Neural progenitor cell (in vitro differentiated cells): Measurements from ENCODE around the gene ATXN7. TPM values are rescaled to one million over a fixed set of nuclear protein-coding genes. Genes with fewer than 3 reads are reported as not detected.

Source experiments
- DNase-seq: peaks from one replicate; pipeline ENCODE4 v3.0.0-alpha.2; 2016; ENCODE audit warnings: low spot score
- H2AFZ ChIP-seq: fragments of 200-600 bp; sonication (generic); replicated peaks from 2 replicates; pipeline ENCODE4 v1.6.1; 2016; ENCODE audit warnings: antibody characterized with exemption
- H3F3A ChIP-seq: fragments of 200-600 bp; sonication (generic); 2 replicates; pipeline ENCODE4 v1.6.1; 2016; ENCODE audit warnings: antibody characterized with exemption, low read depth
- H3K27ac ChIP-seq: fragments of 200-600 bp; sonication (generic); 2 replicates; pipeline ENCODE4 v1.5.1; 2016; ENCODE audit warnings: mild to moderate bottlenecking
- H3K27me3 ChIP-seq: fragments of 200-600 bp; sonication (generic); 2 replicates; pipeline ENCODE4 v1.6.1; 2016; ENCODE audit warnings: mild to moderate bottlenecking, moderate library complexity
- H3K36me3 ChIP-seq: fragments of 200-600 bp; sonication (generic); 2 replicates; pipeline ENCODE4 v1.5.1; 2016
- H3K4me1 ChIP-seq: fragments of 200-600 bp; sonication (generic); 2 replicates; pipeline ENCODE4 v1.6.1; 2016; ENCODE audit warnings: mixed run types
- H3K4me2 ChIP-seq: fragments of 200-600 bp; sonication (generic); 2 replicates; pipeline ENCODE4 v1.6.1; 2016
- H3K4me3 ChIP-seq: fragments of 200-600 bp; sonication (generic); 2 replicates; pipeline ENCODE4 v1.5.1; 2016
- H3K79me2 ChIP-seq: fragments of 200-600 bp; sonication (generic); 2 replicates; pipeline ENCODE4 v1.6.1; 2016; ENCODE audit warnings: low read depth
- H3K9ac ChIP-seq: fragments of 200-600 bp; sonication (generic); 2 replicates; pipeline ENCODE4 v1.6.1; 2016
- H3K9me3 ChIP-seq: fragments of 200-600 bp; sonication (generic); 2 replicates; pipeline ENCODE4 v1.5.1; 2016; ENCODE audit warnings: low read depth
- H4K20me1 ChIP-seq: fragments of 200-600 bp; sonication (generic); 2 replicates; pipeline ENCODE4 v1.6.1; 2016; ENCODE audit warnings: low read depth
- H3K27ac Mint-ChIP-seq: 3 replicates; pipeline ENCODE4 v1.8.0; 2021; ENCODE audit warnings: mixed read lengths
- H3K27me3 Mint-ChIP-seq: 2 replicates; pipeline ENCODE4 v1.8.0; 2022; ENCODE audit warnings: low read depth, mild to moderate bottlenecking, inconsistent platforms, moderate library complexity, mixed read lengths; ENCODE audit not compliant: insufficient read depth
- H3K36me3 Mint-ChIP-seq: 3 replicates; pipeline ENCODE4 v1.8.0; 2021; ENCODE audit warnings: mixed read lengths
- H3K4me1 Mint-ChIP-seq: 3 replicates; pipeline ENCODE4 v1.8.0; 2021; ENCODE audit warnings: mixed read lengths
- H3K4me3 Mint-ChIP-seq: 3 replicates; pipeline ENCODE4 v1.8.0; 2021; ENCODE audit warnings: mild to moderate bottlenecking, moderate library complexity, mixed read lengths
- H3K9me3 Mint-ChIP-seq: 3 replicates; pipeline ENCODE4 v1.8.0; 2020; ENCODE audit warnings: mixed read lengths
- CTCF ChIP-seq: fragments of 200-600 bp; sonication (generic); IDR thresholded peaks from 2 replicates; pipeline ENCODE4 v1.5.1; 2017; ENCODE audit warnings: antibody characterized with exemption, mild to moderate bottlenecking
- EZH2 ChIP-seq: fragments of 200-600 bp; sonication (generic); IDR thresholded peaks from 2 replicates; pipeline ENCODE4 v1.6.1; 2017; ENCODE audit warnings: antibody characterized with exemption, mild to moderate bottlenecking, moderate library complexity
- EZH2phosphoT487 ChIP-seq: fragments of 200-600 bp; sonication (generic); IDR thresholded peaks from 2 replicates; pipeline ENCODE4 v1.6.1; 2017; ENCODE audit warnings: antibody characterized with exemption
- total RNA-seq: library from RNA; depleted of rRNA; stranded (reverse); fragments of >200 nt; gene quantifications from 2 replicates; pipeline ENCODE4 v1.2.3, GENCODE V29; 2015; ENCODE audit warnings: low replicate concordance

The ATXN7 gene
- total RNA-seq, 1 donor from 2014 or later = 30.4 TPM

GRCh38 chr3:64003589-64003988, 139.9 kb downstream of the ATXN7 start:
- TF ChIP-seq EZH2 (no peak), EZH2phosphoT487 (no peak), CTCF (no peak)
- no peak for DNase-seq
- Histone ChIP-seq H4K20me1 (peaks cover 8% of the 10 kb centered on the region), H3K27ac (no peak overlapping the region), H3K36me3 (peaks cover 16% of the 10 kb centered on the region), H3K79me2 (no peaks in the 10 kb centered on the region), H3K9me3 (no peaks in the 10 kb centered on the region), H3K4me3 (no peak overlapping the region), H3K4me1 (peaks cover 3% of the 10 kb centered on the region), H2AFZ (no peak overlapping the region), H3K27me3 (no peaks in the 10 kb centered on the region), H3F3A (peaks cover 16% of the 10 kb centered on the region), H3K9ac (no peak overlapping the region), H3K4me2 (no peak overlapping the region)
- no peak overlapping the region for H3K4me3 Mint-ChIP-seq
- no peaks in the 10 kb centered on the region for H3K4me1 Mint-ChIP-seq
- H3K27ac Mint-ChIP-seq = no peak overlapping the region
- peaks cover 19% of the 10 kb centered on the region for H3K36me3 Mint-ChIP-seq
- H3K27me3 Mint-ChIP-seq = no peaks in the 10 kb centered on the region
- no peaks in the 10 kb centered on the region for H3K9me3 Mint-ChIP-seq

GRCh38 chr3:64008017-64008416, 144.3 kb downstream of the ATXN7 start:
- H3K27ac Mint-ChIP-seq = no peak overlapping the region
- no peak for TF ChIP-seq CTCF
- no peak for TF ChIP-seq EZH2
- TF ChIP-seq EZH2phosphoT487 = no peak

GRCh38 chr3:64008487-64009351, 145.1 kb downstream of the ATXN7 start:
- DNase-seq = no peak
- H3K27ac Mint-ChIP-seq = no peak overlapping the region
- Histone ChIP-seq H3K9ac (no peak overlapping the region), H3K79me2 (peaks cover 6% of the 10 kb centered on the region), H3K4me2 (no peak overlapping the region), H3K4me1 (no peaks in the 10 kb centered on the region), H4K20me1 (peaks cover 14% of the 10 kb centered on the region), H3F3A (peaks cover 3% of the 10 kb centered on the region), H3K4me3 (no peak overlapping the region), H3K27ac (no peak overlapping the region), H3K9me3 (no peaks in the 10 kb centered on the region), H2AFZ (no peak overlapping the region), H3K36me3 (peaks cover 30% of the 10 kb centered on the region), H3K27me3 (no peaks in the 10 kb centered on the region)
- peaks cover 26% of the 10 kb centered on the region for H3K36me3 Mint-ChIP-seq
- H3K9me3 Mint-ChIP-seq = no peaks in the 10 kb centered on the region
- no peak for TF ChIP-seq EZH2
- no peak for TF ChIP-seq EZH2phosphoT487
- no peak for TF ChIP-seq CTCF
- H3K4me3 Mint-ChIP-seq = no peak overlapping the region
- no peaks in the 10 kb centered on the region for H3K4me1 Mint-ChIP-seq
- H3K27me3 Mint-ChIP-seq = peaks cover 2% of the 10 kb centered on the region

More at GRCh38 chr3:64008017-64008416, 144.3 kb downstream of the ATXN7 start:
- no peak overlapping the region for H3K27ac ChIP-seq
- H3K4me3 ChIP-seq = no peak overlapping the region
- H3K9me3 ChIP-seq = no peaks in the 10 kb centered on the region
- no peak overlapping the region for H3K9ac ChIP-seq
- peaks cover 27% of the 10 kb centered on the region for H3K36me3 ChIP-seq
- no peaks in the 10 kb centered on the region for H3K4me1 Mint-ChIP-seq
- no peak overlapping the region for H3K4me3 Mint-ChIP-seq
- peaks cover 14% of the 10 kb centered on the region for H4K20me1 ChIP-seq
- DNase-seq = no peak
- H3K27me3 Mint-ChIP-seq = no peaks in the 10 kb centered on the region
- H3K79me2 ChIP-seq = peaks cover 6% of the 10 kb centered on the region
- peaks cover 4% of the 10 kb centered on the region for H3F3A ChIP-seq
- no peak overlapping the region for H2AFZ ChIP-seq
- H3K4me1 ChIP-seq = no peaks in the 10 kb centered on the region
- peaks cover 20% of the 10 kb centered on the region for H3K36me3 Mint-ChIP-seq
- H3K9me3 Mint-ChIP-seq = no peaks in the 10 kb centered on the region
- H3K4me2 ChIP-seq = no peak overlapping the region
- H3K27me3 ChIP-seq = no peaks in the 10 kb centered on the region
